Neural crest cell (in vitro differentiated cells): ENCODE results near the gene CCDC171. TPM values are rescaled to one million over a fixed set of nuclear protein-coding genes. Genes with fewer than 3 reads are reported as not detected.
"Not testable (repeated sequence)": the region's sequence is repeated elsewhere in the genome, so short reads cannot be mapped to it uniquely, and the experiment has no call there.

Experiments
- DNase-seq: peaks from one replicate; pipeline ENCODE4 v3.0.0; 2021; ENCODE audit warnings: low read depth, mixed read lengths, low spot score
- H3K27ac Mint-ChIP-seq: one replicate; pipeline ENCODE4 v1.8.0; 2021; ENCODE audit warnings: mild to moderate bottlenecking, mixed read lengths; ENCODE audit not compliant: unreplicated experiment
- H3K27me3 Mint-ChIP-seq: 2 replicates; pipeline ENCODE4 v1.8.0; 2021; ENCODE audit warnings: low read depth, mild to moderate bottlenecking, mixed read lengths
- H3K36me3 Mint-ChIP-seq: 2 replicates; pipeline ENCODE4 v1.8.0; 2021; ENCODE audit warnings: low read depth, mild to moderate bottlenecking, mixed read lengths
- H3K4me1 Mint-ChIP-seq: 2 replicates; pipeline ENCODE4 v1.8.0; 2021; ENCODE audit warnings: mixed read lengths
- H3K4me3 Mint-ChIP-seq: one replicate; pipeline ENCODE4 v1.8.0; 2021; ENCODE audit warnings: mild to moderate bottlenecking, mixed read lengths
- H3K9me3 Mint-ChIP-seq: 2 replicates; pipeline ENCODE4 v1.8.0; 2021; ENCODE audit warnings: mixed read lengths
- total RNA-seq: library from RNA; stranded (reverse); gene quantifications from 2 replicates; pipeline ENCODE4 v1.2.1, GENCODE V29; 2021
- TF ChIP-seq, protein P1 (sequence below): fragments of 200-600 bp; sonication (generic); conservative IDR thresholded peaks from 2 replicates; pipeline ENCODE4 v1.5.0; 2021; ENCODE audit warnings: antibody characterized with exemption, mild to moderate bottlenecking

Gene CCDC171
- total RNA-seq, 1 donor from 2014 or later: 6.1 TPM

- TF ChIP-seq, protein P1, sequence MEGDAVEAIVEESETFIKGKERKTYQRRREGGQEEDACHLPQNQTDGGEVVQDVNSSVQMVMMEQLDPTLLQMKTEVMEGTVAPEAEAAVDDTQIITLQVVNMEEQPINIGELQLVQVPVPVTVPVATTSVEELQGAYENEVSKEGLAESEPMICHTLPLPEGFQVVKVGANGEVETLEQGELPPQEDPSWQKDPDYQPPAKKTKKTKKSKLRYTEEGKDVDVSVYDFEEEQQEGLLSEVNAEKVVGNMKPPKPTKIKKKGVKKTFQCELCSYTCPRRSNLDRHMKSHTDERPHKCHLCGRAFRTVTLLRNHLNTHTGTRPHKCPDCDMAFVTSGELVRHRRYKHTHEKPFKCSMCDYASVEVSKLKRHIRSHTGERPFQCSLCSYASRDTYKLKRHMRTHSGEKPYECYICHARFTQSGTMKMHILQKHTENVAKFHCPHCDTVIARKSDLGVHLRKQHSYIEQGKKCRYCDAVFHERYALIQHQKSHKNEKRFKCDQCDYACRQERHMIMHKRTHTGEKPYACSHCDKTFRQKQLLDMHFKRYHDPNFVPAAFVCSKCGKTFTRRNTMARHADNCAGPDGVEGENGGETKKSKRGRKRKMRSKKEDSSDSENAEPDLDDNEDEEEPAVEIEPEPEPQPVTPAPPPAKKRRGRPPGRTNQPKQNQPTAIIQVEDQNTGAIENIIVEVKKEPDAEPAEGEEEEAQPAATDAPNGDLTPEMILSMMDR: no peak
- H3K4me3 Mint-ChIP-seq: no peak overlapping the region
Observed at GRCh38 chr9:15522130-15522755, 30.6 kb upstream of the CCDC171 start.

DNA sequence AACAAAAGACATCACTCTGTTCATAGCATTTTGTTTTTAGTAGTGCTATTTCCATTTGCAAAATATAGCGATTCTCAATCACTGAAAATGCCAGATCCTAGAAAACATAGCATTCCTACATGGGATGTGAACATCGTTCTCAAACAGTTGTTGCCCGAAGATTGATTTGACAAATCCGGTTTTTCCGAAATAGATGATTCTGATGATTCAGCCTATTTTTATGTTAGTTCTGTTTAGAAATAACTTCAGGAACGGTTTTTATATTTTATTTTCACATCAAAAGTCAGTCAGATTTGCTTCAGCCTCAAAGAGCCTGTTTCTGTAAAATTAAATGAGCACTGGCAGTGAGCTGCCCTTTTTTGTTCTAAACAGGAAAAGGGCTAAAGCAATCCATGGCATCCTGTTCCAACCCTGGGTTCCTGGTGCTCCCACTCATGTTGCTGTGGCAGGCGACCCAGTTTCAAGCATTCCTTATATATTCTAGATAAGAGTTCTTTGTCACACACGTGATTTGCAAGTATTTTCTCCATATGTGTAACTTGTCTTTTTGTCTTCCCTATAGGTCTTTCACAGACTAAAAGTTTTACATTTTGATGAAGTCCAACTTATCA, 27.9 kb upstream of the CCDC171 start:
- Mint-ChIP-seq H3K4me3 (no peak overlapping the region), H3K36me3 (no peaks in the 10 kb centered on the region), H3K9me3 (peaks cover 2% of the 10 kb centered on the region), H3K27me3 (no peaks in the 10 kb centered on the region), H3K4me1 (no peaks in the 10 kb centered on the region), H3K27ac (no peak overlapping the region)
- DNase-seq: no peak
- TF ChIP-seq, protein P1: no peak

More at GRCh38 chr9:15522130-15522755, 30.6 kb upstream of the CCDC171 start:
- Mint-ChIP-seq H3K36me3 (no peaks in the 10 kb centered on the region), H3K4me1 (no peaks in the 10 kb centered on the region), H3K27me3 (no peaks in the 10 kb centered on the region), H3K9me3 (peaks cover 4% of the 10 kb centered on the region), H3K27ac (no peak overlapping the region)
- no peak for DNase-seq

GRCh38 chr9:15525958-15526357, 26.9 kb upstream of the CCDC171 start:
- TF ChIP-seq, protein P1: no peak
- peaks cover 2% of the 10 kb centered on the region for H3K9me3 Mint-ChIP-seq
- no peak overlapping the region for H3K4me3 Mint-ChIP-seq
- no peaks in the 10 kb centered on the region for H3K36me3 Mint-ChIP-seq
- no peaks in the 10 kb centered on the region for H3K27me3 Mint-ChIP-seq
- DNase-seq: no peak
- no peak overlapping the region for H3K27ac Mint-ChIP-seq
- H3K4me1 Mint-ChIP-seq: no peaks in the 10 kb centered on the region

- not testable (repeated sequence) for H3K27ac Mint-ChIP-seq, H3K36me3 Mint-ChIP-seq, DNase-seq, H3K4me1 Mint-ChIP-seq, H3K4me3 Mint-ChIP-seq, H3K9me3 Mint-ChIP-seq, H3K27me3 Mint-ChIP-seq
Observed at GRCh38 chr9:15527035-15527434, 25.8 kb upstream of the CCDC171 start.

DNA sequence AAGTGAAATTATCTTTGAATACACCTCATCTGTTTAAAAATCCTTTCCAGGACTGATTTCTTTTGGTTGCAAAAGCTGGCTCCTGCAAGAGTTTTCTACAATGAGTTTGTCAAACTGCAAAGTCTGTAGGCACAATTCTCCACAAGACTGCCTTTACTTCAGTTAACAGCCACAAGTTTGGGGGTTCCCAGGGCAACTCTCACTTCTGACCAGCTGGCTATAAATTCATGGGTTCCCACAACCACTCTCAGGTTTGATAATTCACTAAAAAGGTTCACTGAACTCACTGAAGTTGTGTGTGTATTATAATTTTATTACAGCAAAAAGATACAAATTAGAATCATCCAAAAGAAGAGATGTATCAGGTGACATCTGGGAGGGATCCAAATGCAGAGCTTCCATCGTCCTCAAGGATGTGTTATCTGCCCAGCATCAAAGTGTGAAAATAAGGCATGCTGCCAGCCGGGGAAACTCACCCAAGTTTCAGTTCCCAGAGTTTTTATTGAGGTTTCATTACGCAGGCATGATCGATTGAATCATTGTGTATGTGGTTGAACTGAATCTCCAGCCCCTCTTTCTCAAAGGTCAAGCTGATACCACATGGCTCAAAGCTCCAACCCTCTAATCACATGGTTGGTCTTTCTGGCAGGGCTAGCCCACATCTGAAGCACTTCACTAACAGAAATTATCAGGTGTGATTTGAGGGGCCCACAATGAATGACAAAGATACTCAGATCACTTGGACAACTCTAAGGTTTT, 23.1 kb upstream of the CCDC171 start:
- no peak for DNase-seq
- no peak overlapping the region for H3K4me3 Mint-ChIP-seq
- H3K9me3 Mint-ChIP-seq: peaks cover 2% of the 10 kb centered on the region
- TF ChIP-seq, protein P1: no peak
- no peak overlapping the region for H3K27ac Mint-ChIP-seq
- H3K36me3 Mint-ChIP-seq: no peaks in the 10 kb centered on the region
- H3K27me3 Mint-ChIP-seq: no peaks in the 10 kb centered on the region
- H3K4me1 Mint-ChIP-seq: no peaks in the 10 kb centered on the region

DNA sequence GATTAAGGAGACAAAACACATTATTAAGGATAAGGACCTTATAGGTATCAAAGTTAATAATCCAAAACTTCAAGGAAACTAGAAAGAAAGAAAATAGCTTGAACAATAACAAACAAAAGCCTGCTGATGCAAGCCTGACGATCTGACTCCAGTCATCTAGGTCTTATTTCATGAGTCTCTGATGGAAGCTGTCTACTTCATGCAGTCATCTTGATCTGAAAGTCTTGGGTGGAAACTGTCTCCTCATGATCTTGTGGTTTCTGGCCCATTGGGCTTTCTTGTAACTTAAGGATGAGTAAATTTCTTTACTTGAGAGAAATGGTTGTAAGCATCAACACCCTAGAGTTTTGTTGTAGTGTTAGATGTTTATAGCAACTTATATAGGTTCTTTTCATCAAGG, 21.5 kb upstream of the CCDC171 start:
- peaks cover 2% of the 10 kb centered on the region for H3K9me3 Mint-ChIP-seq
- H3K27me3 Mint-ChIP-seq: no peaks in the 10 kb centered on the region
- H3K36me3 Mint-ChIP-seq: no peaks in the 10 kb centered on the region
- H3K4me3 Mint-ChIP-seq: no peak overlapping the region
- no peaks in the 10 kb centered on the region for H3K4me1 Mint-ChIP-seq
- no peak overlapping the region for H3K27ac Mint-ChIP-seq
- TF ChIP-seq, protein P1: no peak
- DNase-seq: no peak
